HG03378 (cell line): ENCODE data around the gene MALRD1.

Experiments
- ATAC-seq: cut with Tn5 transposase; IDR thresholded peaks from one replicate; pipeline ENCODE4 v1.9.1; 2021; ENCODE audit warnings: mild to moderate bottlenecking, moderate library complexity; ENCODE audit not compliant: unreplicated experiment

Gene MALRD1

GRCh38 chr10:19212590-19212989 lies 164.0 kb downstream of the MALRD1 start:
- ATAC-seq: no peak

DNA sequence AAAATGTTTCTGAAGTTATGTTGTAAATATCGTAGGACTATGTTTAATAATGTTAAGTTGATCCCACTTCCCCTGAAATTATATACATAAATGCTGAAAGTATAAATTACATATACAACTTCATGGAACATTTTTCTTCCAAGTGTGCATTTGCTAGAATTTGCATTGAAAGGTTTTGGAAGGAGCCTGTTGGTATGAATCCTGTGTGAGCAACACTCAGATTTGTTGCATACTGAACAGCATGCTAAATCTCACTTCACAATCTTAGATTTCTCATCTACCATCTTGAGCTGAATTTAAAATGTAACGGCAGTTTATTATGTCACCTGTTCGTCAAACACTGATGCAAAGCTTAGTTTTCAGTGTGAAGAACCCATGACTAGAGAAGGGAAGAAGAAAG lies 172.6 kb downstream of the MALRD1 start:
- ATAC-seq: no peak

DNA sequence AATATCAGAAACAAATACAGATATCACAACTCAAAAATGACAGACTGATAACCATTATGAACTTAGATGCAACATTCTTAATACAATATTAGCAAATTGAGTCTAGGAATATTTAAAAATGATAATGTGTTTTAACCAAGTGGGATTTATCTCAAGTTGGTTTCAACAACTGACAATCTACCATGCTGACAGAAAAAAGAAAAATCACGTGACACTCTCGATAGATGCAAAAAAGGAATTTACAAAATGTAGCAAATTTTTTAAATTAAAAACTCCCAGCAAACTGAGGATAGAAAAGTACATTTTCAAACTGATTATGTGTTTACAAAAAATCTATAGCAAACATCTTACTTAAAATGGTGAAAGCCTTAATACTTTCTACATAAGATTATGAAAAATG lies 177.4 kb downstream of the MALRD1 start:
- ATAC-seq: no peak

DNA sequence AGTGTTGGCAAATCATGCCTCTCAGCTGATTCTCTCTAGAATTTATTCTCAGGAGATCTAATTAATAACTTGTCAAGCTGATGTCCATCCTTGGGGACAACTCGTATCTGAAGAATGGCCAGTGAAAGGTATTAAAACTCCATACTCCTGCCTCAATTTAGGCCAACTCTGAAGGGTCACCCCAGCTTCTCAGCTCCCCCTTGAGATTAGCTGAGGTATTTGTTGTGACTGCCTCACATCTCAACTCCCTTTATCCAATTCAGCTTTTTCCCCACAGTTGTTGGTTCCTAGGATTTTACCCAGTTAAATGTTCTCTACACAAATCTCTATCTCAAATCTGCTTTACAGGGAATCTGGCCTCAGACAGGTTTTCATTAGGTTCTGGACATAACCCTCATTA lies 182.4 kb downstream of the MALRD1 start:
- ATAC-seq: no peak

GRCh38 chr10:19245889-19246752 lies 197.5 kb downstream of the MALRD1 start:
- ATAC-seq: no peak

- no peak for ATAC-seq
These were observed 199.2 kb downstream of the MALRD1 start for GRCh38 chr10:19247843-19248242.

DNA sequence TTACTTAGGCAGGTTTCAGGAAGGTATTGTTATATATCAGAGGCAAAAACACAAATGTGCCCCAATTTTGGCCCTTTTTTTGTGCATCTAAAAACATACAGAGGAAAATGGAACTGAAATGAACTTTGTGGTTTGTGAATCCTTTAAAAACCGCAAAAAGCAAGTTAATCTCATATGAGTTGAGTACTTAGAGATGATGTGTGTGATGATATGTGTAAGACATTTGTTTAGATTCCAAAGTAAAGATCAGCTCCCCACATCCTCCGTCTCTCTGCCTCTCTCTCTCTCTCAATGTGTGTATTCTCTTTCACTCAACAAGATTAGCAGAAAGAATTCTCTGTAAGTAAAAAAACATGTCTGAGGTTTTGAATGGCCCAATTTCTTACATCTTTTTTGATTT lies 201.9 kb downstream of the MALRD1 start:
- ATAC-seq: no peak

DNA sequence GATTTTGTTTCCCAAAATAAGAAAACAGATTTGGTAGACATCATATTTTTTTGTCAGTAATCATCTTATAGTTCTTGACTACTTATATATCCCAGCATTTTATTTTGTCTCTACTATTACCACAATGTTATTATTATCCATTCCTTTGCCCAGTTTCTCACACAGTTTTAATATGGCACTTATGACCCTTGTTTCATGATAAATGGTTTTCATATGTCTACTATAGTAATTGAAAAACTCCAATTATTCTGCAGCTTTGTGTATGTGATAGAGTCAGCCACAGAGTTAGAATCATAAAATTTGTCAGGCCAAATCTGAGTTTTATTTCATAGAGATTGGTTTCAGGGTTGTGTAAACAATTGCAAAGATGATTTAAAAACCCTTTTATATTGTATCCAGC lies 203.9 kb downstream of the MALRD1 start:
- no peak for ATAC-seq

GRCh38 chr10:19256331-19256730 lies 207.7 kb downstream of the MALRD1 start:
- no peak for ATAC-seq

DNA sequence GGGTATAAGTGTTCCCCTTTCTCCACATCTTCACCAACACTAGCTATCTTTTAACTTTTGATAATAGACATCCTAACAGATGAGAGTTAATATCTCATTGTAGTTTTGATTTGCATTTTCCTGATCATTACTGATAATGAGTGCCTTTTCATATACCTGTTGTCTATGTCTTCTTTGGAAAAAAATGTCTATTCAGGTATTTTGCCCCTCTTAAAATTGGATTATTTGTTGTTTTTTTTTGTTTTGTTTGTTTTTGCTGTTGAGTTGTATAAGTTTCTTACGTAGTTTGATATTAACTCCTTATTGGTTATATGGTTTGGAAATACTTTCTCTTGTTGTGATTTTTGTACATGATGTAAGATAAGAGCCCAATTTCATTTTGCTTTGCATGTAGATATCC lies 214.7 kb downstream of the MALRD1 start:
- no peak for ATAC-seq

DNA sequence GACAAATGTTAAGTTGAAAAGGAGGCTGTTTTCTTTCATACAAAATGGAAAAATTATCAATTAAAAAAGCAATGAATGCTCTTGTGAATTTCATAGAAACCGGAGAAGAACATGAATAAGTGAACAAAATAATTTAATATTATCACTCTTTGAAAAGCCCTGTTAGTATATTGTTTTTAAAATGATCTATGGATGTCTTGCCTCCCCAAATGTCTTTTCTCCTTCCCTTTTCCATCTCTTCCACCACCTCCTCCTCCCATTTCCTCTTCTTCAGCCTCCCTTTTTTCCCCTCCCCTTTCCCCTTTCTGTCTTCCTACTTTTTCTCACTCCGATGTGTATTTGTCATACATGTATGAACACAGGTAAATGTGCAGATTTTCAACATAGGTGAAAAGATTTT lies 234.7 kb downstream of the MALRD1 start:
- ATAC-seq: no peak

DNA sequence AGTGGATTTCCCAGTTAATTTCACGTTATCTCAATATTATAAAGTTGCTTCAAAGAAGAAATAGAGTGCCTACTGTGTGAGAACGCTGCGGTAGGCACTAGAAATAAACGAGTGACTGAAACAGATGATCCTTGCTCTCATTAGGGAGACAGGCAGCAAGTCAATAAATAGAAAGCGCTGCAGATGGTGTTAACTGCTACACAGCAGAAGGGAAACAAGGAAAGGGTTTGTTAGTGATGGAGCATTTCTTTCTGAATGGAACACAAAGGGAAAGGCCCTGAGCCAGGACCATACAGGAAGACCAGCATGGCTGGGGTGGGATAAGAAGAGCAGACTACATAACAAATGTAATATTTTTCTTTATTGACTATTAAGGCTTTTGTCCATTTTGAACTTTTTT lies 235.2 kb downstream of the MALRD1 start:
- ATAC-seq: no peak

DNA sequence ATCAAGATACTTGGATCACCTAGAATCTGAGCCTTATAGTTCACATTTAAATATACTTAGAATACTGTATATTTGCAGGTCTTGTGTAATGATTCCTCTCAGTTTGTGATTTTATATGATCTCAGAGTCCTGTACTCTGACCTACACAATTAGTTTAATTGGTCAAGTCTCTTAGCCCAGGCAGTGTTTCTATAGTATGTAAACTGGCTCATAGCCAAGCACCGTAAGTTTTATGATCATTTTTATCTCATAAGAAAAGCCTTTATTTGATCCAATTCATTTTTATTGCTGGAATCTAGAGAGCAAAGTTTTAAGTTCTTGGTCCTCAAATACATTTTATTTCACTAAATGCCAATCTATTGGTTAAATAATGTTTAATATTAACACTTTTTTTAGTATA lies 242.2 kb downstream of the MALRD1 start:
- ATAC-seq: no peak

DNA sequence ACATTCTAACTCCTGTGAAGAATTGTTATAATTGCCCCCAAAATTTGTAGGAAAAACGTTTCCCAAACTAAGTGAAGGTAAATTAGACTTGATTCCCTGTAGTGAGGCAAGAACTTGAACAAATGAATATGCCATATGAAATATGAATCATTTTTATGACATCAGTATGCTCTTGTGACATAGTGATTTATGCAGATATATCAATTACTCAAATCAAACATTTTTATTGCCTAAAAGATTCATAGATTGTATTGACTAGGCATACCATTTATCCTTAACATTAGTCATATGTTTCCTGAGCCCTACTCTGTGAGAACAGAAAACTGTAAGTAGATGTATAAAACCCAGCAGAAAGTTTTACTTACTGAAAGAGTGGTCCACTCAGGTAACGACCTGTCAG lies 245.6 kb downstream of the MALRD1 start:
- ATAC-seq: no peak

DNA sequence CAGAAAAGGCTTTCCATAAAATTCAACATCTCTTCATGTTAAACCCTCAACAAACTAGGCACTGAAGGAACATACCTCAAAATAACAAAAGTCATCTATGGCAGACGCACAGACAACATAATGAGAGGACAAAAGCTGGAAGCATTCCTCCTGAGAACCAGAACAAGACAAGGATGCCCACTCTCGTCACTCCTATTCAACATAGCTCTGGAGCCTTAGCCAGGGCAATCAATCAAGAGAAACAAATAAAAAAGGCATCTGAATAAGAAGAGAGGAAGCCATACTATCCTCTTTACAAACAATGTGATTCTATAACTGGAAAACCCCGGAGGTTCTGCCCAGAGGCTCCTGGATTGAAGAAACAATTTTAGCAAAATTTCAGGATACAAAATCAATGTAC lies 251.0 kb downstream of the MALRD1 start:
- no peak for ATAC-seq

DNA sequence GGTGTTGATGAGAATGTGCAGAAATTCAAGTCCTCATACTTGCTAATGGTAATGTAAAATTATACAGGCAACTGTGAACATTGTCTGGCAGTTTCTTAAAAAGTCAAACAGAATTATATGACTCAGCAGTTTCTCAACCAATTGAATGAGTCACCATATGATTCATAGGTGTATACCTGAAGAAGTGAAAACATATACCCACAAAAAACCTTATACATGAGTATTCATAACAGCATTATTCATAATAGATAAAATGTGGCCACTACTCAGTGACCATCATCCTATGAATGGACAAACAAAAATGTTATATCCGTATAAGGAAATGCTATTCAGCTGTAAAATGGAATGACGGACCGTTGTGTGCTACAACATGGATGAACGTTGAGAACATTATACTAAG lies 253.5 kb downstream of the MALRD1 start:
- ATAC-seq: no peak

- ATAC-seq: no peak
These were observed 261.5 kb downstream of the MALRD1 start for GRCh38 chr10:19310066-19310465.

GRCh38 chr10:19316204-19316870 lies 267.7 kb downstream of the MALRD1 start:
- ATAC-seq: no peak

- no peak for ATAC-seq
These were observed 269.4 kb downstream of the MALRD1 start for GRCh38 chr10:19317952-19318351.

DNA sequence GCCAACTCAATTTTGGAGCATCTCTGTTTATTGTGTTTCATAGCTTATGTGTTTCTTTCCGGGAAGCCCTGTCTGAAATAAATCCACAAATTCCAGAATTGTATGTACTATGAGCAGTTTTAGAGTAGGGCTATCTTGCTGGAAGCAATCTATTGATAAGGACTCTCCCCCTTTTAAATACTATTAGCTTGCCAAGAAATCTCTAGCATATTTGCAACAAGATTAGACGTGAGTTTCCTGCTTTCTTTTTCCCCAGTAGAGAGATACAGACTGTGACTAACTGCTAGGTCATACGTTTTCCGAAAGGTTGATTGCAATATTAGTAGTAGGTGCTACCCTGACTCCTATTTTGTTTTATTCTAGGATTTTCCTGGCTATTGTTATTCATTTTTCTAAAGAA lies 277.0 kb downstream of the MALRD1 start:
- no peak for ATAC-seq

- no peak for ATAC-seq
These were observed 280.0 kb downstream of the MALRD1 start for GRCh38 chr10:19328582-19328981.

DNA sequence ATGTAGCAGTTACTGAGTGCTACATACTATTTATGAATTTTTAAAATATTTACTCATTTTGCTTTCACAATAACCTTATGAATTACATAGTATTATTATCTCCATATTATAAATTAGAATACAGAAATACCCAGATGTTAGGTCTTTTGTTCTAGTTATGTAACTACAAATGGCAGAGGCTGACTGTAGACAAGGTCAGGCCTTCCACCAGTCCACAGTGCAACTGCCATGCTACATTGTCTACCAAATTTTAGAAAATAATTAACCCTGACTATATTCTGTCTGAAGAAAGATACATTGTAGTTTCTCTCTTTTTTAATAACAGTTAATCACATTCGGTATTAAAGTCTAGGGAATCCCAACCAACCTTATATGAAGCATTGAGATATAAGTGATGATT lies 280.9 kb downstream of the MALRD1 start:
- no peak for ATAC-seq

DNA sequence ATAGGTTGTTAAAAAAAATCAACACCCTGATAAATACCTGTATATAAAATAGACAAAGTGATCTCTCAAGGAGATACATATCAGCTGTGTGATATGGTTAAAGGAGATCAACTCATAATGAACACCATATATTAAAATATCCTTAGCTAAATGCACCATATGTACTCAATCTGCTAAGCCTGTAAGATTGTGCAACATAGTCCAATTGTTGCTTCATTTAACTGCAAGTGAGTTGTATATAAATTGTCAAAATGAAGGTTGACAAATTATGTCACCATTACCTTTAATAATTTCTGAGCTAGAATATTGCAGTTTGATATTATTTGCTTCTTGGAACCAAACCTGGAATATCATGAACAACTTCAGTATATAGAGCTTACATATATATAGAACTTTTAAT lies 283.7 kb downstream of the MALRD1 start:
- no peak for ATAC-seq
